ENCODE measurements around the gene MAGI1.

Gene MAGI1

GRCh38 chr3:65717676-65718346 lies 320.9 kb downstream of the MAGI1 start:
- no peak for DNase-seq (ENCODE audit: low read depth in 3 of 3)

GRCh38 chr3:65716071-65716751 lies 322.5 kb downstream of the MAGI1 start:
- no peak for DNase-seq (ENCODE audit: low read depth in 3 of 3)

- no peak for DNase-seq (ENCODE audit: low read depth in 3 of 3)
Observed at GRCh38 chr3:65714134-65714533, 324.6 kb downstream of the MAGI1 start.

GRCh38 chr3:65713016-65713415 lies 325.7 kb downstream of the MAGI1 start:
- no peak for DNase-seq (ENCODE audit: low read depth in 3 of 3)

- no peak for DNase-seq (ENCODE audit: low read depth in 3 of 3)
Observed at GRCh38 chr3:65712140-65712539, 326.6 kb downstream of the MAGI1 start.

- DNase-seq (ENCODE audit: low read depth in 3 of 3): no peak
Observed at GRCh38 chr3:65706776-65707568, 331.7 kb downstream of the MAGI1 start.

GRCh38 chr3:65706301-65706700 lies 332.4 kb downstream of the MAGI1 start:
- no peak for DNase-seq (ENCODE audit: low read depth in 3 of 3)

GRCh38 chr3:65703820-65704219 lies 334.9 kb downstream of the MAGI1 start:
- no peak for DNase-seq (ENCODE audit: low read depth in 3 of 3)

- DNase-seq (ENCODE audit: low read depth in 3 of 3): no peak
Observed at GRCh38 chr3:65703026-65703425, 335.7 kb downstream of the MAGI1 start.

- no peak for DNase-seq (ENCODE audit: low read depth in 3 of 3)
Observed at GRCh38 chr3:65702202-65702601, 336.5 kb downstream of the MAGI1 start.

- DNase-seq (ENCODE audit: low read depth in 3 of 3): no peak
Observed at GRCh38 chr3:65701516-65701915, 337.2 kb downstream of the MAGI1 start.

- DNase-seq (ENCODE audit: low read depth in 3 of 3): no peak
Observed at GRCh38 chr3:65689436-65689835, 349.3 kb downstream of the MAGI1 start.

GRCh38 chr3:65687741-65688140 lies 351.0 kb downstream of the MAGI1 start:
- DNase-seq (ENCODE audit: low read depth in 3 of 3): no peak

- DNase-seq (ENCODE audit: low read depth in 3 of 3): no peak
Observed at GRCh38 chr3:65685621-65686235, 353.0 kb downstream of the MAGI1 start.

GRCh38 chr3:65678516-65678915 lies 360.2 kb downstream of the MAGI1 start:
- DNase-seq (ENCODE audit: low read depth in 3 of 3): no peak

GRCh38 chr3:65677486-65678010 lies 361.2 kb downstream of the MAGI1 start:
- no peak for DNase-seq (ENCODE audit: low read depth in 3 of 3)

- no peak for DNase-seq (ENCODE audit: low read depth in 3 of 3)
Observed at GRCh38 chr3:65676580-65676979, 362.1 kb downstream of the MAGI1 start.

GRCh38 chr3:65675011-65675410 lies 363.7 kb downstream of the MAGI1 start:
- DNase-seq (ENCODE audit: low read depth in 3 of 3): no peak

GRCh38 chr3:65674226-65674625 lies 364.5 kb downstream of the MAGI1 start:
- DNase-seq (ENCODE audit: low read depth in 3 of 3): no peak

- peak in 1 of 3 experiments; percentile 12 for DNase-seq (ENCODE audit: low read depth in 3 of 3)
Observed at GRCh38 chr3:65672871-65673815, 365.6 kb downstream of the MAGI1 start.

GRCh38 chr3:65672061-65672460 lies 366.7 kb downstream of the MAGI1 start:
- no peak for DNase-seq (ENCODE audit: low read depth in 3 of 3)
